DOHH2 (cell line): Measurements from ENCODE around the gene TIAM2.

ENCODE experiments used
- H3F3A ChIP-seq: fragments of 200-600 bp; sonication (generic), shearing (Covaris generic); 2 replicates; pipeline ENCODE4 v1.6.0; 2016; ENCODE audit warnings: antibody characterized with exemption, mild to moderate bottlenecking; ENCODE audit not compliant: control insufficient read depth, insufficient read depth
- H3K27ac ChIP-seq: fragments of 200-600 bp; sonication (generic); 2 replicates; pipeline ENCODE4 v1.5.1; 2014; ENCODE audit warnings: low read depth, mild to moderate bottlenecking, low read length, moderate library complexity
- H3K27me3 ChIP-seq: fragments of 200-600 bp; sonication (generic); 2 replicates; pipeline ENCODE4 v1.6.1; 2014; ENCODE audit warnings: mild to moderate bottlenecking, low read length, mixed read lengths; ENCODE audit not compliant: control insufficient read depth
- H3K36me3 ChIP-seq: fragments of 200-600 bp; sonication (generic); 2 replicates; pipeline ENCODE4 v1.6.1; 2014; ENCODE audit warnings: mild to moderate bottlenecking, low read length, moderate library complexity, mixed read lengths; ENCODE audit not compliant: control insufficient read depth
- H3K4me1 ChIP-seq: fragments of 200-600 bp; sonication (generic); 2 replicates; pipeline ENCODE4 v1.6.1; 2014; ENCODE audit warnings: mild to moderate bottlenecking, low read length, mixed read lengths; ENCODE audit not compliant: control insufficient read depth
- H3K4me2 ChIP-seq: fragments of 200-600 bp; sonication (generic); 2 replicates; pipeline ENCODE4 v1.6.0; 2014; ENCODE audit warnings: mild to moderate bottlenecking, low read length, moderate library complexity
- H3K4me3 ChIP-seq: fragments of 200-600 bp; sonication (generic); 2 replicates; pipeline ENCODE4 v1.5.1; 2014; ENCODE audit warnings: mild to moderate bottlenecking, low read length, mixed read lengths
- H3K79me2 ChIP-seq: fragments of 200-600 bp; sonication (generic); 2 replicates; pipeline ENCODE4 v1.6.1; 2014; ENCODE audit warnings: mild to moderate bottlenecking, low read length, mixed read lengths; ENCODE audit not compliant: control insufficient read depth
- H3K9me2 ChIP-seq: fragments of 200-600 bp; sonication (generic); replicated peaks from 2 replicates; pipeline ENCODE4 v1.6.1; 2014; ENCODE audit warnings: mild to moderate bottlenecking, low read length, mixed read lengths; ENCODE audit not compliant: control insufficient read depth
- H3K9me3 ChIP-seq: fragments of 200-600 bp; sonication (generic); 2 replicates; pipeline ENCODE4 v1.6.1; 2014; ENCODE audit warnings: antibody characterized with exemption, low read length, mixed read lengths; ENCODE audit not compliant: control insufficient read depth, insufficient read depth
- H4K20me1 ChIP-seq: fragments of 200-600 bp; sonication (generic); 2 replicates; pipeline ENCODE4 v1.6.0; 2014; ENCODE audit warnings: low read depth, mild to moderate bottlenecking, antibody characterized with exemption, low read length, moderate library complexity; ENCODE audit not compliant: control insufficient read depth, insufficient read depth
- EZH2phosphoT487 ChIP-seq: fragments of 200-600 bp; sonication (generic); IDR thresholded peaks from 2 replicates; pipeline ENCODE4 v1.6.1; 2017; ENCODE audit warnings: borderline replicate concordance, mild to moderate bottlenecking, antibody characterized with exemption, low read length, moderate library complexity, mixed read lengths
- TF ChIP-seq, protein P1 (sequence below): fragments of 200-600 bp; sonication (generic); IDR thresholded peaks from one replicate; pipeline ENCODE4 v1.5.1; 2014; ENCODE audit warnings: antibody characterized with exemption, mild to moderate bottlenecking, low read depth, low read length; ENCODE audit not compliant: poor library complexity, severe bottlenecking

TIAM2 gene

GRCh38 chr6:155177363-155177961 is 182.3 kb downstream of the TIAM2 start:
- Histone ChIP-seq H3K9me3 (no peaks in the 10 kb centered on the region), H3K9me2 (no peaks in the 10 kb centered on the region), H3K4me3 (peak overlapping the region; percentile 59; the same call in 1 of the 2 replicates), H3K27me3 (no peaks in the 10 kb centered on the region), H3F3A (peaks cover 4% of the 10 kb centered on the region), H3K36me3 (no peaks in the 10 kb centered on the region), H3K27ac (peak overlapping the region; percentile 33; the same call in 1 of the 2 replicates), H3K4me2 (peak overlapping the region; percentile 65), H3K4me1 (peaks cover 43% of the 10 kb centered on the region), H3K79me2 (no peaks in the 10 kb centered on the region), H4K20me1 (no peaks in the 10 kb centered on the region)
- TF ChIP-seq, protein P1, sequence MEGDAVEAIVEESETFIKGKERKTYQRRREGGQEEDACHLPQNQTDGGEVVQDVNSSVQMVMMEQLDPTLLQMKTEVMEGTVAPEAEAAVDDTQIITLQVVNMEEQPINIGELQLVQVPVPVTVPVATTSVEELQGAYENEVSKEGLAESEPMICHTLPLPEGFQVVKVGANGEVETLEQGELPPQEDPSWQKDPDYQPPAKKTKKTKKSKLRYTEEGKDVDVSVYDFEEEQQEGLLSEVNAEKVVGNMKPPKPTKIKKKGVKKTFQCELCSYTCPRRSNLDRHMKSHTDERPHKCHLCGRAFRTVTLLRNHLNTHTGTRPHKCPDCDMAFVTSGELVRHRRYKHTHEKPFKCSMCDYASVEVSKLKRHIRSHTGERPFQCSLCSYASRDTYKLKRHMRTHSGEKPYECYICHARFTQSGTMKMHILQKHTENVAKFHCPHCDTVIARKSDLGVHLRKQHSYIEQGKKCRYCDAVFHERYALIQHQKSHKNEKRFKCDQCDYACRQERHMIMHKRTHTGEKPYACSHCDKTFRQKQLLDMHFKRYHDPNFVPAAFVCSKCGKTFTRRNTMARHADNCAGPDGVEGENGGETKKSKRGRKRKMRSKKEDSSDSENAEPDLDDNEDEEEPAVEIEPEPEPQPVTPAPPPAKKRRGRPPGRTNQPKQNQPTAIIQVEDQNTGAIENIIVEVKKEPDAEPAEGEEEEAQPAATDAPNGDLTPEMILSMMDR = peak; percentile 75
- no peak for TF ChIP-seq EZH2phosphoT487

DNA sequence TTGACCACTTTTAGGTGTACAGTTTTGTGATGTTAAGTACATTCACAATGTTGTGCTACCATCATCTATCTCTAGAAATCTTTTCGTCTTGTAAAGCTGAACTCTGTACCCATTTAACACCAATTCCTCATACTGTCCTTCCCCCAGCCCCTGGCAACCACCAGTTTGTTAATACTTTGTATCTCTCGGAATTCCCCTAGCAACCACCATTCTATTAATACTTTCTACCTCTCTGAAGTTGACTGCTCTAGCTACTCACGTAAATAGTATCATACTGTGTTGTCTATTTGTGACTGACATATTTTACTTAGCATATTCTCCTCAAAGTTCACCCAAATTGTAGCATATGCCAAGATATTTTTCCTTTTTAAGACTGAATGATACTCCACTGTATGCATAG is 186.4 kb downstream of the TIAM2 start:
- Histone ChIP-seq H4K20me1 (no peaks in the 10 kb centered on the region), H3K4me2 (peak overlapping the region; percentile 71), H3K79me2 (0 out of 2 replicates have a peak, but pooled peaks cover 3% of the 10 kb centered on the region), H3K27ac (no peak overlapping the region), H3F3A (no peaks in the 10 kb centered on the region; the same call in 1 of the 2 replicates), H3K9me2 (no peaks in the 10 kb centered on the region), H3K27me3 (no peaks in the 10 kb centered on the region), H3K36me3 (no peaks in the 10 kb centered on the region), H3K4me3 (peak overlapping the region; percentile 69), H3K4me1 (peaks cover 56% of the 10 kb centered on the region), H3K9me3 (no peaks in the 10 kb centered on the region)
- TF ChIP-seq EZH2phosphoT487 = no peak
- TF ChIP-seq, protein P1 = no peak

GRCh38 chr6:155182103-155182502 is 187.0 kb downstream of the TIAM2 start:
- no peaks in the 10 kb centered on the region for H3K9me3 ChIP-seq
- H3K79me2 ChIP-seq = 0 out of 2 replicates have a peak, but pooled peaks cover 3% of the 10 kb centered on the region
- peak overlapping the region; percentile 69 for H3K4me3 ChIP-seq
- no peaks in the 10 kb centered on the region; the same call in 1 of the 2 replicates for H3F3A ChIP-seq
- no peaks in the 10 kb centered on the region for H3K9me2 ChIP-seq
- TF ChIP-seq, protein P1 = no peak
- TF ChIP-seq EZH2phosphoT487 = no peak
- no peaks in the 10 kb centered on the region for H3K36me3 ChIP-seq
- H3K4me1 ChIP-seq = peaks cover 54% of the 10 kb centered on the region
- H3K27ac ChIP-seq = peak overlapping the region; percentile 61
- H4K20me1 ChIP-seq = no peaks in the 10 kb centered on the region
- no peaks in the 10 kb centered on the region for H3K27me3 ChIP-seq
- peak overlapping the region; percentile 71 for H3K4me2 ChIP-seq
